Measurements from ENCODE around the gene NR2E3. TPM values are rescaled to one million over a fixed set of nuclear protein-coding genes. Genes with fewer than 3 reads are reported as not detected.

Gene NR2E3
- total and polyA plus RNA-seq, 9 of the 15 experiments (the other 6 are each of a cell fraction or from before 2014, with no cell fraction given) = not detected

- TF ChIP-seq PYGO2 (tag; IDR thresholded peaks at IDR 0.05) (no peak), PREB (CRISPR knock-in tag; IDR thresholded peaks at IDR 0.05) (no peak), RBM25 (IDR thresholded peaks at IDR 0.05; ENCODE audit: low read depth, low read length, severe bottlenecking) (no peak)
Measured at GRCh38 chr15:71822890-71823630, 12.7 kb downstream of the NR2E3 start (continued).

GRCh38 chr15:71823801-71824200 is 13.4 kb downstream of the NR2E3 start:
- CTCF ChIA-PET (ENCODE audit: low intra/inter-chr PET ratio) = no interaction called here
- BruUV-seq (replicated peaks) = no TSS peak
- H2AFZ ChIP-seq (ENCODE audit: low read depth, low read length) = no peak overlapping the region
- no peak overlapping the region for H3K9ac ChIP-seq (ENCODE audit: insufficient read depth in 1 of 2, low read depth in 2 of 2, low read length in 2 of 2)
- no peak overlapping the region for H3K27ac ChIP-seq (ENCODE audit: extremely low read depth, low read depth, low read length)
- no peaks in the 10 kb centered on the region for H3K36me3 ChIP-seq (ENCODE audit: control insufficient read depth, insufficient read depth, low read length)
- ATAC-seq (no peak), FAIRE-seq (no peak), DNase-seq (ENCODE audit: extremely low read depth in 1 of 4, low spot score in 3 of 4) (no peak)
- no peaks in the 10 kb centered on the region for H3K79me2 ChIP-seq (ENCODE audit: control insufficient read depth, insufficient read depth, low read length)
- POLR2A ChIA-PET = no interaction called here
- no peaks in the 10 kb centered on the region for H3K4me1 ChIP-seq (replicated peaks in 1 of 2; ENCODE audit: control insufficient read depth in 2 of 2, insufficient read depth in 2 of 2, low read length in 2 of 2)
- intact Hi-C loops (cut with micrococcal nuclease) (no loop called here), in situ Hi-C loops (cut with MboI) (no loop called here)
- H3K9me1 ChIP-seq (ENCODE audit: control insufficient read depth, insufficient read depth, low read length) = no peaks in the 10 kb centered on the region
- WGBS (ENCODE audit: insufficient coverage, low coverage, missing lambda C conversion rate) = 0% methylated on average over 2 of the region's 3 CpGs
- no peaks in the 10 kb centered on the region for H3K27me3 ChIP-seq (ENCODE audit: control insufficient read depth in 2 of 2, insufficient read depth in 2 of 2, low read length in 2 of 2)
- TF ChIP-seq CHD2 (IDR thresholded peaks at IDR 0.05; ENCODE audit: low read depth, low read length) (no peak), POLR2G (IDR thresholded peaks at IDR 0.05; ENCODE audit: low read depth, low read length) (no peak), ZNF511 (CRISPR knock-in tag; IDR thresholded peaks at IDR 0.05) (no peak)
- H3K4me3 ChIP-seq = no peak overlapping the region
- no peak overlapping the region for H3K4me2 ChIP-seq (ENCODE audit: insufficient read depth, low read length)
- no peaks in the 10 kb centered on the region for H4K20me1 ChIP-seq (replicated peaks; ENCODE audit: control insufficient read depth, insufficient read depth, low read length)
- H3K9me3 ChIP-seq (replicated peaks; ENCODE audit: control insufficient read depth, insufficient read depth, low read depth, low read length) = 0 out of 2 replicates have a peak, but pooled peaks cover 3% of the 10 kb centered on the region

Data from K562 (cell line).